ENCODE measurements around the gene CDC25C.

CDC25C gene

DNA sequence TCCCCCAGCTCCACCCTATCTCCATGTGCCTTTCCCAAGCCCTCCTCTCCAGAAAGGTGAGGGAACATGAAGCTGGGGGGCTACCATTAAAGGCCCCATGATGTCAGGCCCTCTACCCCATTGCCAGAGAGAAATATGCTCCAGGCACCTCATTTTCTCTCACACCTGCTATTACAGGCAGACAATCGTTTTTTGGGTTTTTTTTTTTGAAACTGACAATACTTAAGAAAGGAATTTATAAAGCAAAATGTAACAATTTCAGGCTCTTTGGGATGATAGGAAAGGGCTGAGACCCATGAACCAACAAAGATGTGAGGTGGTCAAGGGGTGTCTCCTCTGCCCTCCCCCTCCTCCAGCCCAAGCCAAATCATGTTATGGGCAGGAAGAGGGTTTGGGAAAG, 55.7 kb downstream of the CDC25C start:
- TF ChIP-seq, protein P1, sequence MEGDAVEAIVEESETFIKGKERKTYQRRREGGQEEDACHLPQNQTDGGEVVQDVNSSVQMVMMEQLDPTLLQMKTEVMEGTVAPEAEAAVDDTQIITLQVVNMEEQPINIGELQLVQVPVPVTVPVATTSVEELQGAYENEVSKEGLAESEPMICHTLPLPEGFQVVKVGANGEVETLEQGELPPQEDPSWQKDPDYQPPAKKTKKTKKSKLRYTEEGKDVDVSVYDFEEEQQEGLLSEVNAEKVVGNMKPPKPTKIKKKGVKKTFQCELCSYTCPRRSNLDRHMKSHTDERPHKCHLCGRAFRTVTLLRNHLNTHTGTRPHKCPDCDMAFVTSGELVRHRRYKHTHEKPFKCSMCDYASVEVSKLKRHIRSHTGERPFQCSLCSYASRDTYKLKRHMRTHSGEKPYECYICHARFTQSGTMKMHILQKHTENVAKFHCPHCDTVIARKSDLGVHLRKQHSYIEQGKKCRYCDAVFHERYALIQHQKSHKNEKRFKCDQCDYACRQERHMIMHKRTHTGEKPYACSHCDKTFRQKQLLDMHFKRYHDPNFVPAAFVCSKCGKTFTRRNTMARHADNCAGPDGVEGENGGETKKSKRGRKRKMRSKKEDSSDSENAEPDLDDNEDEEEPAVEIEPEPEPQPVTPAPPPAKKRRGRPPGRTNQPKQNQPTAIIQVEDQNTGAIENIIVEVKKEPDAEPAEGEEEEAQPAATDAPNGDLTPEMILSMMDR (IDR thresholded peaks at IDR 0.05; ENCODE audit: low read depth, low read length) = no peak
- H3K36me3 ChIP-seq = no peaks in the 10 kb centered on the region
- no peaks in the 10 kb centered on the region for H3K4me1 ChIP-seq
- H3K4me3 ChIP-seq (ENCODE audit: low read depth, low read length) = no peak overlapping the region
- H3K9me3 ChIP-seq = no peaks in the 10 kb centered on the region
- no peak for DNase-seq
- H3K27me3 ChIP-seq = peaks cover 22% of the 10 kb centered on the region

DNA sequence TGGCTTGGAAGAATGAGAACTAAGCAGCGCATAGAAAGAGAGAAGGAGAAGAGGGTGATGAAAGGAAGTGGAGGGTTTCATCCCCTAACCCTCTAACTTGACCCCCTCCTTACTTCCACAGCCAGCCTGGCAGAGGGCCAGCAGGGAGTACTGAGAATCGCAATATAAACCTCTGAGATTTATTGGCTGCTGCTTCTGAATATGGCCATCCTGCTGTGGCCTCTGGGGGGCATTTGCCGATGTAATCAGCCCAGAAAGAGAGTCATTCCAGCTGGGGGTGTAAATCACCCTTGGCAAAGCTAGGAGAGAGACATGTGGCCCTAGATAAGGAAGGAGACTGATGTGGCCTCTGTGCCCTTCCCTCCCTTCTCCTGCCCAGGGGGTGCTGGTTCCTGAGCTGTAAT, 56.2 kb downstream of the CDC25C start:
- Histone ChIP-seq H3K4me3 (ENCODE audit: low read depth, low read length) (no peak overlapping the region), H3K27me3 (peaks cover 22% of the 10 kb centered on the region), H3K9me3 (no peaks in the 10 kb centered on the region), H3K36me3 (no peaks in the 10 kb centered on the region), H3K4me1 (no peaks in the 10 kb centered on the region)
- DNase-seq = peak; percentile 55
- TF ChIP-seq, protein P1 (IDR thresholded peaks at IDR 0.05; ENCODE audit: low read depth, low read length) = no peak

DNA sequence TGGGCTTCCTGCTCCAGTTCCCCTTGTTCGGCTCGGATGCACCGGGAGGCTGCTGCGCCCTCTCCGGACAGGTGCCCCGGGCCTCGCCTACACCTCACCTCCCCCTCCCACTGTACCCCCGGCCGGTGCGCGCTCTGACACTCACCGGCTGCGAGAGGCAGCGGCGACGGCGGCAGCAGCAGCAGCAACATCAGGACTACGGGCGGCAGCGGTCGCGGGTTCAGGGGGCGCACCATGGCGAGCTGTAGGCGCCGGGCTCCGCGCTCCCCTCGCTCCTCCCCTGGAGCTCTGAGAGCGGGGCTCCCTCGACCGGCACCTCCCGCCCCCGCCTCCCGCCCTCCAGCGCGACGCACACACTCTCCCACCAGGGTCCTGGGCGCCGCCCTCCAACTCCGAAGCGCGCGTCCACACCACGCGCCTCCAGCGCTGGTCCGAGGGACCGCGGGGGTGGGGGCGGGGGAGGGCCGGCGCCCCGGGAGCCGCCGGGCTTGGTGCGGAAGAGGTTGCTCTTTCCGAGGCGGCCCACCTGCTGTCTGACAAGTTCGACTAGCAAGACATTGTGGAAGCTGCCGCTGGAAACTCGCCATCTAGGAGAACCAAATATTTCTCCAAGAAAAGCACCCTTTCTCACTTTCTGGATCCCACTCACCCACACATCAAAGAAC, 57.3 kb downstream of the CDC25C start, which contains the start of gene GFRA3:
Gene GFRA3, minus strand, starts transcription at position 433 of the 665 bp plus-strand sequence. Its CDS starts 197 bp downstream, at position 236.
- H3K36me3 ChIP-seq = no peaks in the 10 kb centered on the region
- no peaks in the 10 kb centered on the region for H3K4me1 ChIP-seq
- peaks cover 22% of the 10 kb centered on the region for H3K27me3 ChIP-seq
- no peaks in the 10 kb centered on the region for H3K9me3 ChIP-seq
- TF ChIP-seq, protein P1 (IDR thresholded peaks at IDR 0.05; ENCODE audit: low read depth, low read length) = no peak
- DNase-seq = peak; percentile 21
- peak within 1 kb of the TSS; percentile 33 for H3K4me3 ChIP-seq (ENCODE audit: low read depth, low read length)

DNA sequence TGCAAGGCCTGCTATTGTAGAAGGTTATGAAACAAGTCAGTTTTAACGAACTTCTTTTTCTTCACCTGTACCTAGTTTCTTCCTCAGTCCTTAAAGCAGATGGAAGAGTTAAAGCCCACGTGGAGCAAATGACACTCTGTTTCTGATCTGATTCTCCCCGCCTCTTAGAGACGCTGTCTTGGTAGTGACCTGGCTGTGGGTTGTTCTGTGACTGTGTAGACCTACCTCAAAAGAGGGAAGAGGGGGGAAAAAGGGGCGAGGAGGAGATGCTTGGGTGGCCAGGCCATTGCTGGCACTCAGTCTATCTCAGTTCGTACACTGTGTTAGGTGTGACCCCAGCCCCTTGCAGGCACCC, 57.8 kb downstream of the CDC25C start:
- Histone ChIP-seq H3K4me1 (no peaks in the 10 kb centered on the region), H3K36me3 (no peaks in the 10 kb centered on the region), H3K9me3 (no peaks in the 10 kb centered on the region), H3K27me3 (peaks cover 22% of the 10 kb centered on the region), H3K4me3 (ENCODE audit: low read depth, low read length) (no peak overlapping the region)
- DNase-seq = no peak
- TF ChIP-seq, protein P1 (IDR thresholded peaks at IDR 0.05; ENCODE audit: low read depth, low read length) = no peak

DNA sequence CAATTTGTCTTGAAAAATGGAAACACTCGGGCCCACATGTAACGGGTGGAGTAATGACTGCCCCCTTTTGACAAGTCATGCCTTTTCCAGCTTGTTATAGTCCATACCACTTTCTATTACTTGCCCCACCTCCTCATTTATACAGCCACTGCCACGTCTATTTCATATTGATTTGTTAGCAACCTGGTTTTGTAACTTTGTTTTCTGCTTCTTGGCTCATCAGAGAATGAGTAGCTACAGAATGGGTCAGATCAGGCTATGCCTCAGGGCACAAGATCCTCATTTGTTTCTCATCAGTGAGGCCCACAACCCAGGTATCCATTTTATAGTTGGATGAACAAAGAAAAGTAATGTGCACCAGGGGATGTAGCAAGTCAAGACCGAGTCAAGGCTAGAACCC, 58.9 kb downstream of the CDC25C start:
- H3K4me1 ChIP-seq = no peaks in the 10 kb centered on the region
- H3K9me3 ChIP-seq = no peaks in the 10 kb centered on the region
- DNase-seq = no peak
- H3K36me3 ChIP-seq = no peaks in the 10 kb centered on the region
- no peak overlapping the region for H3K4me3 ChIP-seq (ENCODE audit: low read depth, low read length)
- TF ChIP-seq, protein P1 (IDR thresholded peaks at IDR 0.05; ENCODE audit: low read depth, low read length) = no peak
- peaks cover 24% of the 10 kb centered on the region for H3K27me3 ChIP-seq

DNA sequence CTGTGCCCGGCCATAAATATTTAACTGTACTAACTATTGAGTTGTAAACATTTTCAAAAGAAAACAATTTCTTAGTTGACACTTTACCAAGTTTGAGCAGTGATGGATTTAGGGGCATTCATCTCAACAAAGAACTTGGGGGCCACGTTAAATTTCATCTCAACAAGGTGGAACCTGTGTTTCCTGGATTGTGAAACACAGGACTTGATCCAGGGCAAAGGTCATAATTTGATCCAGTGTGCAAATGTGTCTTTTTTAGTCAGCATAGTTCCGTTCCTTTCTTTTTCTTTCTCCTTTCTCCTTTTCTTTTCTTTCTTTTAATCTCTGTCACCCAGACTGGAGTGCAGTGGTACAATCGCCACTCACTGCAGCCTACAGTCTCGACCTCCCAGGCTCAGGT, 60.3 kb downstream of the CDC25C start:
- Histone ChIP-seq H3K4me1 (no peaks in the 10 kb centered on the region), H3K27me3 (peaks cover 34% of the 10 kb centered on the region), H3K36me3 (no peaks in the 10 kb centered on the region), H3K4me3 (ENCODE audit: low read depth, low read length) (no peak overlapping the region), H3K9me3 (no peaks in the 10 kb centered on the region)
- TF ChIP-seq, protein P1 (IDR thresholded peaks at IDR 0.05; ENCODE audit: low read depth, low read length) = no peak
- DNase-seq = no peak

Measured in BE2C (cell line).